Stimulated activated CD4-positive, alpha-beta T cell treated with anti-CD3 and anti-CD28 coated beads, TNF-alpha, amount 100 ng/mL, for 48 hours (primary cell): ENCODE data around the gene CTSL.

Experiments used
- DNase-seq, 3 donors: peaks; one replicate each; pipeline ENCODE4 v3.0.0-alpha.2; 2020; ENCODE audit warnings: low read depth in 3 of 3

The CTSL gene

GRCh38 chr9:87701491-87701890, 24.4 kb upstream of the CTSL start:
- no peak for DNase-seq

GRCh38 chr9:87701931-87702421, 23.9 kb upstream of the CTSL start:
- DNase-seq: no peak

GRCh38 chr9:87702921-87703320, 23.0 kb upstream of the CTSL start:
- DNase-seq: no peak

- no peak for DNase-seq
Measured at GRCh38 chr9:87703636-87704276, 22.2 kb upstream of the CTSL start.

GRCh38 chr9:87704342-87704741, 21.6 kb upstream of the CTSL start:
- DNase-seq: no peak

GRCh38 chr9:87706066-87706739, 19.7 kb upstream of the CTSL start:
- DNase-seq: no peak

- no peak for DNase-seq
Measured at GRCh38 chr9:87707805-87708506, 18.0 kb upstream of the CTSL start.

- DNase-seq: no peak
Measured at GRCh38 chr9:87708546-87708945, 17.4 kb upstream of the CTSL start.

GRCh38 chr9:87708986-87709728, 16.8 kb upstream of the CTSL start:
- DNase-seq: no peak

- DNase-seq: no peak
Measured at GRCh38 chr9:87710443-87710842, 15.5 kb upstream of the CTSL start.

- DNase-seq: no peak
Measured at GRCh38 chr9:87711857-87712800, 13.8 kb upstream of the CTSL start.

GRCh38 chr9:87712801-87713277, 13.1 kb upstream of the CTSL start:
- no peak for DNase-seq

GRCh38 chr9:87713278-87713987, 12.5 kb upstream of the CTSL start:
- DNase-seq: peak in 2 of 3 donors; percentile 26 to 55

GRCh38 chr9:87713988-87714330, 12.0 kb upstream of the CTSL start:
- DNase-seq: no peak

GRCh38 chr9:87714819-87715218, 11.1 kb upstream of the CTSL start:
- DNase-seq: no peak

GRCh38 chr9:87716141-87716540, 9.8 kb upstream of the CTSL start:
- DNase-seq: no peak

- no peak for DNase-seq
Measured at GRCh38 chr9:87717456-87717855, 8.5 kb upstream of the CTSL start.

- DNase-seq: no peak
Measured at GRCh38 chr9:87718231-87718630, 7.7 kb upstream of the CTSL start.

- DNase-seq: no peak
Measured at GRCh38 chr9:87718852-87719612, 6.9 kb upstream of the CTSL start.

GRCh38 chr9:87720173-87720572, 5.7 kb upstream of the CTSL start:
- no peak for DNase-seq
